ENCODE results near the gene CBX5. TPM values are rescaled to one million over a fixed set of nuclear protein-coding genes. Genes with fewer than 3 reads are reported as not detected.

The CBX5 gene
- total and polyA plus RNA-seq, 9 of the 15 experiments (the other 6 are each of a cell fraction or from before 2014, with no cell fraction given): 32.6 to 102 (median 59.2) TPM

DNA sequence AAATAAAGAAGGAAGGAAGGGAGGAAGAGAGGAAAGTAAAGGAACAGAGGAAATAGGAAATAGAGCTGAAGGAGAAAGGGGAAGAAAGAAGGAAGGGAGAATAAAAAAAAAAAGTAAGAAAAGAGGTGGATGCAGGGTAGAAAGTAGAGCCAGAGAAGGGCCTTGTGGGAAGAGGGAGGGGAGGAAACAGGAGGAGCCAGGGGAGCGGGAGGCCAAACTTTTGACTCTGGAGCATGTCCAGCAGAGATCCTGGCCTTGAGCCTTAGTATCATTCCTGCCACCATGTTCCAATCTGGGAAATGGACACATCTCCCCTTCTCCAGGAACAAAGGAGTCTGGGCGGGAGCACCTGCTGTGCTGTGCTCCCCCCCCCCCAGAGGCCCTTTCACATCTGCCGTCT, 80.0 kb downstream of the CBX5 start (continued):
- TF ChIP-seq ZNF436 (CRISPR knock-in tag; IDR thresholded peaks at IDR 0.05): no peak
- TF ChIP-seq MED1 (CRISPR knock-in tag; IDR thresholded peaks at IDR 0.05; ENCODE audit: borderline replicate concordance): no peak
- TF ChIP-seq BCOR (IDR thresholded peaks at IDR 0.05): peak; percentile 44
- TF ChIP-seq ZNF583 (CRISPR knock-in tag; IDR thresholded peaks at IDR 0.05): no peak
- TF ChIP-seq ZNF12 (CRISPR knock-in tag; IDR thresholded peaks at IDR 0.05): no peak
- TF ChIP-seq RBM25 (IDR thresholded peaks at IDR 0.05; ENCODE audit: low read depth, low read length, severe bottlenecking): peak; percentile 76

DNA sequence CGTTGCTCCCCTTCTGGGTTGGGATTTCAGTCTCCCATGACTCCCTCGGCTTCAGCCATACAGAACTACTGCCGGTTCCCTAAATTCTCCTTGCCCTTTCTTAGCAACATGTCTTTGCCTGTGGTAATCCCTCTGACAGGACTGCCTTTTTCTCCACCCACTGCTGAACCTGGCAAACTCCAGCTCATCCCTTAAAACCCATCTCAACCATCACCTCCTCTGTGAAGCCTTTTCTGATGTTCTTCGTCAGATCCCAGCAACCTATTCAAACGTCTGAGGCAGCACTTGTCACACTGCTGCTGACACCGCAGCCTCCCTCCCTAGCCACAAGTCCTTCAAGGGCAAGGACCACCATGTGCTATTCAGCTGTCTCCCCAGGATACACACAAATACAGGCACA, 80.9 kb downstream of the CBX5 start:
- Histone ChIP-seq H3K9me3 (replicated peaks; ENCODE audit: control insufficient read depth, insufficient read depth, low read depth, low read length) (no peaks in the 10 kb centered on the region), H3K4me2 (ENCODE audit: insufficient read depth, low read length) (no peak overlapping the region), H4K20me1 (replicated peaks; ENCODE audit: control insufficient read depth, insufficient read depth, low read length) (no peaks in the 10 kb centered on the region), H3K9ac (ENCODE audit: insufficient read depth in 1 of 2, low read depth in 2 of 2, low read length in 2 of 2) (no peak overlapping the region), H3K27ac (ENCODE audit: extremely low read depth, low read depth, low read length) (no peak overlapping the region), H3K36me3 (ENCODE audit: control insufficient read depth, insufficient read depth, low read length) (no peaks in the 10 kb centered on the region), H2AFZ (ENCODE audit: low read depth, low read length) (no peak overlapping the region), H3K27me3 (ENCODE audit: control insufficient read depth in 2 of 2, insufficient read depth in 2 of 2, low read length in 2 of 2) (no peaks in the 10 kb centered on the region; a peak in 1 of 5 replicates), H3K4me1 (replicated peaks in 1 of 2; ENCODE audit: control insufficient read depth in 2 of 2, insufficient read depth in 2 of 2, low read length in 2 of 2) (peaks cover 39 to 42% of the 10 kb centered on the region in 2 experiments), H3K79me2 (ENCODE audit: control insufficient read depth, insufficient read depth, low read length) (no peaks in the 10 kb centered on the region), H3K4me3 (no peak overlapping the region), H3K9me1 (ENCODE audit: control insufficient read depth, insufficient read depth, low read length) (no peaks in the 10 kb centered on the region)
- no TSS peak for BruUV-seq (replicated peaks)
- no peak for TF ChIP-seq ZNF212 (CRISPR knock-in tag; IDR thresholded peaks at IDR 0.05)
- no peak for TF ChIP-seq PURB (CRISPR knock-in tag; IDR thresholded peaks at IDR 0.05; ENCODE audit: low read depth)
- TF ChIP-seq, protein P1, sequence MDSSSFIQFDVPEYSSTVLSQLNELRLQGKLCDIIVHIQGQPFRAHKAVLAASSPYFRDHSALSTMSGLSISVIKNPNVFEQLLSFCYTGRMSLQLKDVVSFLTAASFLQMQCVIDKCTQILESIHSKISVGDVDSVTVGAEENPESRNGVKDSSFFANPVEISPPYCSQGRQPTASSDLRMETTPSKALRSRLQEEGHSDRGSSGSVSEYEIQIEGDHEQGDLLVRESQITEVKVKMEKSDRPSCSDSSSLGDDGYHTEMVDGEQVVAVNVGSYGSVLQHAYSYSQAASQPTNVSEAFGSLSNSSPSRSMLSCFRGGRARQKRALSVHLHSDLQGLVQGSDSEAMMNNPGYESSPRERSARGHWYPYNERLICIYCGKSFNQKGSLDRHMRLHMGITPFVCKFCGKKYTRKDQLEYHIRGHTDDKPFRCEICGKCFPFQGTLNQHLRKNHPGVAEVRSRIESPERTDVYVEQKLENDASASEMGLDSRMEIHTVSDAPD (CRISPR knock-in tag; IDR thresholded peaks at IDR 0.05): no peak
- TF ChIP-seq BCOR (IDR thresholded peaks at IDR 0.05): no peak
- TF ChIP-seq COPS2 (conservative IDR thresholded peaks at IDR 0.05): no peak
- TF ChIP-seq TAF9B (IDR thresholded peaks at IDR 0.05; ENCODE audit: partially characterized antibody): no peak
- TF ChIP-seq SAFB (IDR thresholded peaks at IDR 0.05; ENCODE audit: borderline replicate concordance, low read depth, low read length): no peak
- no peak for TF ChIP-seq SNRNP70 (optimal IDR thresholded peaks at IDR 0.05; ENCODE audit: low read depth, low read length)
- TF ChIP-seq ZNF165 (CRISPR knock-in tag; IDR thresholded peaks at IDR 0.05; ENCODE audit: borderline replicate concordance): no peak
- no peak for TF ChIP-seq ZNF263 (CRISPR knock-in tag; IDR thresholded peaks at IDR 0.05; ENCODE audit: borderline replicate concordance)
- FAIRE-seq: no peak
- no peak for ATAC-seq
- WGBS (ENCODE audit: insufficient coverage, low coverage, missing lambda C conversion rate): 46% methylated on average over 6 of the region's 6 CpGs
- DNase-seq (ENCODE audit: extremely low read depth in 1 of 4, low spot score in 3 of 4): no peak
- ChIA-PET CTCF (ENCODE audit: low intra/inter-chr PET ratio) (no interaction called here), POLR2A (interaction anchor here (1.0 kb wide), 1 partner anchor 9 kb away, joined by 9 read pairs; no protein-coding TSS in a partner anchor)
- in situ Hi-C loops (cut with MboI) (loop anchor here (10.0 kb wide), 1 partner anchor 174 kb away; the partner anchor contains the start of gene HOXC6), intact Hi-C loops (cut with micrococcal nuclease) (no loop called here)
